Kidney epithelial cell (primary cell): Measurements from ENCODE around the gene CTSO. TPM values are rescaled to one million over a fixed set of nuclear protein-coding genes. Genes with fewer than 3 reads are reported as not detected.

Experiments
- DNase-seq: peaks from one replicate; pipeline ENCODE4 v3.0.0-alpha.2; 2010; ENCODE audit warnings: low read depth
- H3K27me3 ChIP-seq: 2 replicates; pipeline ENCODE4 v1.6.0; 2011; ENCODE audit warnings: low read length; ENCODE audit not compliant: control insufficient read depth, insufficient read depth
- H3K36me3 ChIP-seq: 2 replicates; pipeline ENCODE4 v1.5.1; 2011; ENCODE audit warnings: low read length; ENCODE audit not compliant: control insufficient read depth, insufficient read depth
- H3K4me3 ChIP-seq: 2 replicates; pipeline ENCODE4 v1.5.1; 2011; ENCODE audit warnings: low read depth, mild to moderate bottlenecking, control low read depth, low read length
- CTCF ChIP-seq: IDR thresholded peaks from 2 replicates; pipeline ENCODE4 v1.5.1; 2011; ENCODE audit warnings: mild to moderate bottlenecking, moderate library complexity, low read length, control low read depth, inconsistent platforms; ENCODE audit not compliant: insufficient read depth, poor library complexity, severe bottlenecking
- total RNA-seq: library from RNA; depleted of rRNA; stranded (reverse); fragments of >200 nt; gene quantifications from 2 replicates; pipeline ENCODE4 v1.2.3, GENCODE V29; 2015

The CTSO gene
- total RNA-seq, 1 donor from 2014 or later = 11.9 TPM

- Histone ChIP-seq H3K36me3 (no peaks in the 10 kb centered on the region), H3K27me3 (no peaks in the 10 kb centered on the region), H3K4me3 (no peak overlapping the region)
- DNase-seq = no peak
- no peak for TF ChIP-seq CTCF
These were observed 9.1 kb upstream of the CTSO start for GRCh38 chr4:155962767-155963166.

- Histone ChIP-seq H3K27me3 (no peaks in the 10 kb centered on the region), H3K4me3 (no peak overlapping the region), H3K36me3 (no peaks in the 10 kb centered on the region)
- no peak for TF ChIP-seq CTCF
- no peak for DNase-seq
These were observed 7.9 kb upstream of the CTSO start for GRCh38 chr4:155961575-155961974.

GRCh38 chr4:155960522-155960921 lies 6.9 kb upstream of the CTSO start:
- H3K36me3 ChIP-seq = no peaks in the 10 kb centered on the region
- no peak for DNase-seq
- no peak overlapping the region for H3K4me3 ChIP-seq
- H3K27me3 ChIP-seq = no peaks in the 10 kb centered on the region
- TF ChIP-seq CTCF = no peak

GRCh38 chr4:155959417-155959816 lies 5.8 kb upstream of the CTSO start:
- H3K36me3 ChIP-seq = no peaks in the 10 kb centered on the region
- no peaks in the 10 kb centered on the region for H3K27me3 ChIP-seq
- TF ChIP-seq CTCF = no peak
- H3K4me3 ChIP-seq = no peak overlapping the region
- no peak for DNase-seq

- no peak for DNase-seq
- TF ChIP-seq CTCF = no peak
- H3K36me3 ChIP-seq = no peaks in the 10 kb centered on the region
- H3K27me3 ChIP-seq = no peaks in the 10 kb centered on the region
- H3K4me3 ChIP-seq = no peak overlapping the region
These were observed 2.8 kb upstream of the CTSO start for GRCh38 chr4:155956461-155956860.

GRCh38 chr4:155954939-155955338 lies 1.3 kb upstream of the CTSO start:
- Histone ChIP-seq H3K27me3 (no peaks in the 10 kb centered on the region), H3K36me3 (no peaks in the 10 kb centered on the region), H3K4me3 (no peak overlapping the region)
- TF ChIP-seq CTCF = no peak
- DNase-seq = no peak
